Measurements from ENCODE around the gene RDH13.
"Not testable (repeated sequence)": the region's sequence is repeated elsewhere in the genome, so short reads cannot be mapped to it uniquely, and the experiment has no call there.

RDH13 gene

GRCh38 chr19:55076321-55076720 lies 13.4 kb upstream of the RDH13 start:
- DNase-seq (ENCODE audit: low spot score) = no peak

GRCh38 chr19:55075371-55075998 lies 12.5 kb upstream of the RDH13 start, which contains the start of gene EPS8L1:
EPS8L1 (plus strand) TSS chr19:55075869; CDS start chr19:55076445, 576 bp downstream.
- DNase-seq (ENCODE audit: low spot score) = no peak

GRCh38 chr19:55071913-55072312 lies 9.0 kb upstream of the RDH13 start:
- no peak for DNase-seq (ENCODE audit: low spot score)

- DNase-seq (ENCODE audit: low spot score) = no peak
These were observed 8.2 kb upstream of the RDH13 start for GRCh38 chr19:55071129-55071502.

GRCh38 chr19:55070466-55071128 lies 7.6 kb upstream of the RDH13 start:
- DNase-seq (ENCODE audit: low spot score) = no peak

- DNase-seq (ENCODE audit: low spot score) = no peak
These were observed 6.9 kb upstream of the RDH13 start for GRCh38 chr19:55069865-55070197.

- DNase-seq (ENCODE audit: low spot score) = no peak
These were observed 6.3 kb upstream of the RDH13 start for GRCh38 chr19:55068950-55069864.

GRCh38 chr19:55067869-55068268 lies 4.9 kb upstream of the RDH13 start:
- no peak for DNase-seq (ENCODE audit: low spot score)

GRCh38 chr19:55066107-55066709 lies 3.3 kb upstream of the RDH13 start:
- no peak for DNase-seq (ENCODE audit: low spot score)

- DNase-seq (ENCODE audit: low spot score) = not testable (repeated sequence)
These were observed 2.6 kb upstream of the RDH13 start for GRCh38 chr19:55065516-55065915.

GRCh38 chr19:55063492-55063843 lies 520 bp upstream of the RDH13 start:
- DNase-seq (ENCODE audit: low spot score) = no peak

GRCh38 chr19:55060287-55060686 lies 2.7 kb downstream of the RDH13 start:
- DNase-seq (ENCODE audit: low spot score) = not testable (repeated sequence)

GRCh38 chr19:55058781-55059610 lies 4.0 kb downstream of the RDH13 start:
- no peak for DNase-seq (ENCODE audit: low spot score)

GRCh38 chr19:55056827-55057226 lies 6.1 kb downstream of the RDH13 start:
- no peak for DNase-seq (ENCODE audit: low spot score)

GRCh38 chr19:55053735-55054134 lies 9.2 kb downstream of the RDH13 start:
- DNase-seq (ENCODE audit: low spot score) = no peak

GRCh38 chr19:55050749-55051532 lies 12.0 kb downstream of the RDH13 start:
- no peak for DNase-seq (ENCODE audit: low spot score)

- DNase-seq (ENCODE audit: low spot score) = no peak
These were observed 14.5 kb downstream of the RDH13 start for GRCh38 chr19:55048446-55048845.

GRCh38 chr19:55047951-55048350 lies 15.0 kb downstream of the RDH13 start:
- no peak for DNase-seq (ENCODE audit: low spot score)

- no peak for DNase-seq (ENCODE audit: low spot score)
These were observed 15.8 kb downstream of the RDH13 start for GRCh38 chr19:55046975-55047622.
